Measurements from ENCODE around the gene KRT82.

Gene KRT82

GRCh38 chr12:52404951-52405350 lies 1.2 kb downstream of the KRT82 start:
- DNase-seq: no peak

GRCh38 chr12:52403561-52403960 lies 2.6 kb downstream of the KRT82 start:
- DNase-seq: no peak

DNA sequence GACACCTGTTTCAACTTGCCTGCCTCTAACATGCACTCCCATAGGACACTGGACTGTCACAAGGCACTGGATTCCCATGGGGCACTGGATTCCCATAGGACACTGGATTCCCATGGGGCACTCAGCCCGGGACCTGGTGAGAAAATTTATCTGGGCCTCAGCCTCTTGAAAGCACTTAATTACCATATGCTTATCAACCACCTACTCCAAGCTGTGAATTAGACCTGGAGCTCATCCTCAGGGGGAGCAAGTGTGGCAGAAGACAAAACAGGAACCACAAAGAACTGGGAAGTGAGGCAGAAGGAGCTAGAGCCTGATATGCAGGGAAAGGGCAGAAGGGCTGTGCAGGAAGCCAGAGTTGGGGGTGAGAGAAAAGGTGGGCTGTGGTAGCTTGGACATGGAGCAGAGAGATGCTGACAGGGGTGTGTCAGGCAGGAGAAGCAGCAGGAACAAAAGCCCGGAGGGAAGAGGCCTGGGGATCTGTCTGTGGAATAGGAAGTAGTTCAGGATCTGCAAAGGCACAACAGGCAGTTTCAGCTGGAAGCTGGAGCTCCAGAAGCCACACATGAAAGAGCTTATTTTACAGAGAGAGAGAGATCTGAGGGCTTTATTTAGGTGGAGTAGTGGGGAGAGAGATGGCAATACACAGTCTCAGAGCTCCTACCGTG lies 3.1 kb downstream of the KRT82 start:
- no peak for DNase-seq

DNA sequence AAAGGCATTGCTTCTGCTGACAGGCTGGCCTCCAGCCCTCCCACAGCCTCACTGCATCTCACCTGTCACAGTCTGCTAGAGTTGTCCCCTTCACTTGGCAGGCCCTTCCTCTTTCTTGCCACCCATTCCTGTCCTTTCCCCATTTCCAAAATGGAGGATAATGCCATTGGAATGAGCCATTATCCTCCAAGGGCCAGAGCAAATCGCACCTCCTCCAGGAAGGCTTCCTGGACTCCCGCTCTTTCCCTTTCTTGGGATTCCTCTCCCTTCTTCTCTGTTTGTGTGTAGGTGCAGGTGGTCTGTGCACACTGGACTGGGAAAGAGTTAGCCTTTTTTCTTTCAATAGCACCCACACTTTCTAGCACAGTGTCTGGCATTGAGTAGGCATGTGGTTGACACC lies 3.8 kb downstream of the KRT82 start:
- no peak for DNase-seq

DNA sequence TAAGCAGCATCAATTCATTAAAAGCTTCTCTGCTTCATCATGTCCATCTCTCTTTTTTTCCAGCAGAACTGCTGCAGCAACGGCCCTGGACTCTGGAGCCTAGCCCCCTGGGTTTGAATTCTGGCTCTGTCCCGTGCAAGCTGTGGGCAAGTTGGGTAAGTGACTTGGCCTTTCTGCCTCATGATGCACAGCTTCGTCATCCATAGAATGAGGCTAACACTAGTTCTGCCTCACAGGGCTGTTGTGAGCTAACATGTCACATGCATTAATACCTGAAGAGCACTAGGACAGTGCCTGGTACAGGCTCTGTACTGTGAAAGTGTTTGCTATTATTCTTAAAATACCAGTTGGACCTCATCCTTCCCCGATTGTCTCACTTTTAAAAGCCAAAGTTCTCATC lies 4.2 kb downstream of the KRT82 start:
- no peak for DNase-seq

- no peak for DNase-seq
Observed at GRCh38 chr12:52401526-52401925, 4.6 kb downstream of the KRT82 start.

GRCh38 chr12:52400906-52401305 lies 5.2 kb downstream of the KRT82 start:
- no peak for DNase-seq

DNA sequence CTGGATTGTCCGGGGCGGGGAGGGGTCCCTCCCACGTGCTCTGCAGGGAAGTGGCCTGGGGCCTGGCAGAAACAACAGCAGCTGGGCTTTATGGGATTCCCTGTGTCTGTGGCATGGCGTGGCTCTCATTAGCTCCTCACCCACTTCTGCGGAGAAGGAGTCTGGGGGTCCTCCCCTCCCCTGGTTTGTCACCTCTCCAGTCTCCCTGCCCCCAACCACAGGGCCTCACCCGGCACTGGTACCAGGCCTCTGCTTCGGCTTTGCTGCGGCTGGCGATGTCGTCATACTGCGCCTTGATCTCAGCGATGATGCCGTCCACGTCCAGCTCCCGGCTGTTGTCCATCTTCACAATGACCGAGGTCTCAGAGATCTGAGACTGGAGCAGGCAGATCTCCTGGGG lies 6.4 kb downstream of the KRT82 start:
- DNase-seq: no peak

DNA sequence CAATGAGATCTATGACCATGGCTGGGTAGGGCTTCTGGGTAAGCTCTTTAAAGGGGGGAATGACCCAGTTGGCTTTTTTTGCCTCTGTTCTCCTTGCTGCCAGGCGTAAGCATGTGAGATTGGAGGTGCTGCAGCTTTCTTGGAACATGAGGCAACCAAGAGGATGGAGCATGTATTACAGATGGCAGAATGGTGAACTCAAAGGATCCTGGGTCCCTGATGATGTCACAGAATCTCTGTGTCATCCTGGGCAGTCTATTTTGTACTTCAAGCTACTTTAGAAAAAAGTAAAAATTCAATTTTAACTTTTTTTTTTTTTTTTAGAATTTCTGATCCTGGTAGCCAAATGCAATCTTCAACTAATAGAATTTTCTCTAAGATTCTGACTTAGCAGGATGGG lies 8.0 kb downstream of the KRT82 start:
- no peak for DNase-seq

GRCh38 chr12:52396656-52397055 lies 9.5 kb downstream of the KRT82 start:
- DNase-seq: no peak

DNA sequence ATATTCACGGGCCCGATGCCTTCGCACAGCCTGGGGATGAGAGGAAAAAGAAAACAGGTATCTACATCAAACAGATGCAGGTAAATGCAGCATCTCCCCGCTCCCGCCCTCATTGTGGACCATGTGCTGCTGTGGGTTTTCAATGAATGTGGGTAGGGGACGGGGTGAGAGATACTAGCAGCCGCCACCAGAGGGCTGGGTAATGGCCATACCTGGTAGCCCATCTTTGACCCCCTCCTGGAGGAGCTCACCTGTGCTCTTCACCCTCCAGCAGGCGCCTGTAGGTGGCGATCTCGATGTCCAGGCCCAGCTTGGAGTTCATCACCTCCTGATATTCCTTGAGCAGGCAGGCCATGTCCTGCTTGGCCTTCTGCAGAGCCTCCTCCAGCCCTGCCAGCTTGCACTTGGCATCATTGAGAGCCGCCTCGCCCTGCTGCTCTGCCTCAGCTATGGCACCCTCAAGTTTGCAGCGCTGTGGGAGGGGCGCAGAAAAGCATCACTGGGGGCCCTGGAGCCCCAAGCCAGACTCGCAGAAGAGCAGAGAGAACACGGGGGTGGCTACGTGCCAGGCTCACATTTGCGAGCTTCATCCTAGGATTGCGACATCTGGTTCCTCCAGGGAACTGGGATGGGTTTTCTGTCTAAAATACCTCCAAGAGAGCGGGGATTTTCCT lies 10.2 kb downstream of the KRT82 start:
- DNase-seq: no peak

DNA sequence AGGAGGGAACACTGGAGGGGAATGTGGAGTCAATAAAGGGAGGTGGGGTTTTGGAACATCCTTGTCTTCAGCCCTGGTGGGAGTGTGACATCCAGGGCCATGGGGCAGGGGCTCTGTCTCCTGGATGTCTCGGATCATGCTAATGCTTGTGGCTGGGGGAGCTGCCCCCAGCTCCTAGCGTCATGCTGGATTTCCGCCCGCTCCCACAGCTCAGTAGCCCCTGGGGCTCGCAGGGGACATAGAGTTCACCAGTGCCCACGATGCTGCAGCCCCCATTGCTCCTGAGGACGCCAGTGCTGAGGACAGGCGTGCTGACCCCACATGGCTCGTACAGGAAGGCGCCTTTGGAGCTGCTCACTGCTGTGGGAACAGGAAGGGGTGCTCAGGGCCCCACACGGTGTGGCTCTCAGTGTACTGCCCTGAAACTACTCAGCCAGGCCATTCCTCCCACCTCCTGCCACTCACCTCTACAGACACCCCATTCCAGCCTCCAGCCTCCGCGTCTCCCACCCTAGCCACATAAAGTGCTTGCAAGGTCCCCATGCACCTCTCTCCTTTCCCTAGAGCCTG lies 11.2 kb downstream of the KRT82 start:
- no peak for DNase-seq

GRCh38 chr12:52392465-52393007 lies 13.6 kb downstream of the KRT82 start:
- no peak for DNase-seq

DNA sequence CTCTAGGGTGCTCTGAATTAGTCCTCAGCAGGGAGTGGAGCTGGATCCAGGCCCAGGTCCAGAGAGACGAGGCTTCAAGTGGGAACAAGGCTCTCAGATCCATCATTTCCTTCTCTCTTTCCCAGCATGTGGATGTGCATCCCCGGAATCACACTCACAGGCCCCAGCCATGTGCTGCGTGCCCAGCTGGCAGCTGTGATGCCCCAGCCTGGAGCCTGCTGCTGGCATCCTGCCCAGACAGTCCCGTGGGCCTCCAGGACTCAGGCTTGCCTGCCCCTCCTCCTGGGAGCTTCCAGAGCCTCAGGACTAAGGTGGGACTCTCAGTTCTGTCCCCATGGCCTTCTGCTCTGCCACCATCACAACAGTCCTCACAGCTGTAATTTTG lies 14.5 kb downstream of the KRT82 start:
- peak; percentile 83 for DNase-seq

DNA sequence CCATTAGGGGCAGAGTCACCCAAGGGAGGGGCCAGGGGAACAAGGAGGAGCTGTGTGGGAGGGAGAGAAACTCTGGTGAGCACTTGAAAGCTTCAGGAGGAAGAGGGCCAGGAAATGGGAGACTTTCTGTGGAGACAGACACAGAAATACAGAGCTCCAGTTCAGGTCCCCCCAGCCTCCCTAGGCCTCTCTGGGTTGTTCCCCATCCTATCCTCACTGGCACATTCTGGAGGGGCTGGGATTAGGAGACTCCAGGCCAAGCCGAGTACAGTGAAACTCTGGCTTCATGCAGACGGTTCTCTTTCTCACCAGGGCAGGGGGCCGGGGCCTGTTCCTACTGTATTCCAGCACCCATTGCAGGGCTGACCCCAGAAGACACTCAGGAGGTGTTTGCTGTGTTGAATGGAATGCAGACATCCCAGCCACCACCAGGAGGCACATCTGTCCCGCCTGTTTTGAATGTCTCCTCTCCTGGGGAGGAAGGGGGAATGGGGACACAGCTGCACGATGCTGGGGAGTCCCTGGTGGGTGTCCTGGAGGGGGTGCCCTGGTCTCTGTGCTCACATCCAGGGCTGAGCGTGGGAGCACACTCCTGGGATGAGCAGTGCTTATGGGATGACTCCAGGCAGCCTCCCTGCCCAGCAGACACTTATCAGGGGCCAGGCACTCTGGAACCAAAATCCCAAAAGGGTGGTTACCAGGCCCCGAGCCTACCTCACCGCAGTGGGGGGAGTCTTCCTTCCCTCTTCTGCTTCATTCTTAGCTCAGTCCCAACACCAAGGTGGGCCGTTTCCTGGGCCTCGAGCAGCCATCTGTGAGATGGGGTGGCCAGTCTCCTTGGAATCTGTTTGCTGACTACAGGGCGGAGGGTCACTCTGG lies 15.2 kb downstream of the KRT82 start:
- DNase-seq: no peak

GRCh38 chr12:52389313-52390207 lies 16.6 kb downstream of the KRT82 start:
- DNase-seq: no peak

GRCh38 chr12:52387859-52388258 lies 18.3 kb downstream of the KRT82 start:
- DNase-seq: no peak

DNA sequence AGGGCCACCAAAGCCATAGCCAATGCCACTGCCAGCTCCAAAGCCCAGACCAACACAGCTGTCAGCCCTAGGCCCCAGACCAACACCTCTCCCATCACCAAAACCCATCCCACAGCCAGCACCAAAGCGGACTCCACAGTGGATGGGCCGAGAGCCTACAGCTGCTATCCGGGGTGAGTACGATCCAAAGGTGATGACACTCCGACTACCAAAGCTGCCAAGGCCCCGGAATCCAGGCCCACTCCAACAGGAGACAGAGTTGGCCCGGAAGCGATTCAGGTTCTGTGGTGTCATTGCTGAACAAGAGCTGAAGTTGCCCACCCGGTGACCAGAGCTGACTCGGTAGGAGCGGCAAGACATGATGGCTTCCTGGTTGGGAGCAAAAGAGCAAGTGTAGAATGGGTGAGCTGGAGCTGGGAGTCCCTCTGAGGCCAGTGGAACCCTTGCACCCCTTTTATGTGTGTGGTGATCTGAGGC lies 20.9 kb downstream of the KRT82 start, which contains the start of gene KRT84:
Gene KRT84 (minus strand): TSS at position 427 of the 477 bp plus-strand sequence. CDS start 67 bp downstream, at position 360.
- no peak for DNase-seq

DNA sequence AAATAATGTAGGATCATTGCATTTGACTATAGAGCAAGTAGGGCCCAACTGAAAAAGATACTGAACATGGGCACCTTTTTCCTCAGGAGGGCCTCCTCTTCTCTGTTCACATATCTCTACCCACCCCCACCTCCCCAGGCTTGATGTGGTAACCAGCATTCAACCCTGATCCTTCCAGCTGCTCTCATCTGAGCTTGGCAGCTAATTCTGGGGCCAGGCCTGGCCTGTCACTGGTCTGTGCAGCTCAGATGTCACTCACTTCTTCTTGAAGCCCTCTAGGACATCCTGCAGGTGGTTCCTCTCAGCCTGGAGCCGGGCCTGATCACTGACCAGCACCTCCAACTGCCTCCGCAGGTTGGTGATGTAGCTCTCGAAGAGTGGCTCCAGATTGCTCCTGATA lies 22.8 kb downstream of the KRT82 start:
- no peak for DNase-seq

GRCh38 chr12:52382854-52383253 lies 23.3 kb downstream of the KRT82 start:
- no peak for DNase-seq

GRCh38 chr12:52381206-52381605 lies 24.9 kb downstream of the KRT82 start:
- no peak for DNase-seq

GRCh38 chr12:52380271-52380694 lies 25.9 kb downstream of the KRT82 start:
- DNase-seq: no peak

All from NCI-H446 treated with DMSO at 0.1 percent for 48 hours (cell line).